ENCODE results near the gene SPDYE3.

The SPDYE3 gene

DNA sequence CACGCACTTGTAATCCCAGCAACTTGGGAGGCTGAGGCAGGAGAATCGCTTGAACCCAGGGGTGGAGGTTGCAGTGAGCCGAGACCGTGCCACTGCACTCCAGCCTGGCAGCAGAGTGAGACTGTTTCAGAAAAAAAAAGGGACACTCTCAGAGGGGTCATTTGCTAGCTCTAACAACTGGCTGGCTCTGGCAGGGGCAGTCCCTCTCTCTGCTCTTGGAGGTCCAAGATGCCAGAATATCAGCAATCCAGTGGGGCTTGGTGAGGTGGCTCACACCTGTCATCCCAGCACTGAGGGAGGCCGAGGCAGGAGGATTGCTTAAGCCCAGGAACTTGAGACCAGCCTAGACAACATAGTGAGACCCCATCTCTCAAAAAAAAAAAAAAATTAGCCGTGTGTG is 63.2 kb downstream of the SPDYE3 start:
- no peak for DNase-seq (ENCODE audit: low read depth in 2 of 2)

DNA sequence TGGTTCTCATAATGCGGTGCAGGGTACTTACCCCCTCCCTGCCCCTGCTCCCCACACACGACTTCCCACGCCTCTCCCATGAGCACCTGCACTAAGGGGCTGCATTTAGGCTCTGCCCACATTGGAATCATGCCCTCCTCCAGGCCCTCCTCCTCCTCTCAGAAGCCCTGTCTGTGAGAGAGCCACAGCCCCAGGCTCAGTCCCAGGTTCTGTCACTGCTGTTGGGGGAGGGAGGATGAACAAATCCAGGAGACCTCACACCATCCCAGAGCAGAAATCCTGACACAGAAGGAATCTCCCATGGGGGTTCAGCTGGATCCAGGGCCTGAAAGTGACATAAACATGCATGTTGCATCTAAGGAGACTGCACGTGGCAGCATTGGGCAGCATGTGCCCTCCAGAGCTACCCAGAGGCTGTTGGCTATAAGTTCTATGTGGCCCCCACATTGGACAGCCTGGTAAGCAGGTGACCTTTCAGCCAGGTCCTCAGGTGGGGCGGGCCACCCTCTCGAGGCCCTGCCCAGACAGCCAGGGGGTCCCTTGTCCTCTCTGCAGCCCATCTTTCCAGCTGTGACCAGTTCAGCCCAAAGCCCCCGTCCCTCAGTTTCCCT is 64.2 kb downstream of the SPDYE3 start:
- no peak for DNase-seq (ENCODE audit: low read depth in 2 of 2)
